Activated T-helper 2 cell treated with anti-CD3 and anti-CD28 coated beads, Interferon-gamma antibody, Interleukin-2, Interleukin-4, amounts not matched to agents 10 μg/mL and 5 μg/mL and 100 μg/mL, durations not matched to agents 14 hours and 24 hours and 36 hours (primary cell): Measurements from ENCODE around the gene CS. TPM values are rescaled to one million over a fixed set of nuclear protein-coding genes. Genes with fewer than 3 reads are reported as not detected.
A peak's percentile ranks its signal among the peaks of the same experiment; 100 is the strongest.
"Not testable (repeated sequence)": the region's sequence is repeated elsewhere in the genome, so short reads cannot be mapped to it uniquely, and the experiment has no call there.

Experiments used
- DNase-seq: peaks from one replicate; pipeline ENCODE4 v3.0.0; 2021; ENCODE audit warnings: low spot score
- H3K27ac Mint-ChIP-seq: one replicate; pipeline ENCODE4 v1.8.0; 2021; ENCODE audit warnings: mixed read lengths
- H3K27me3 Mint-ChIP-seq: one replicate; pipeline ENCODE4 v1.8.0; 2021; ENCODE audit warnings: low read depth, mixed read lengths
- H3K36me3 Mint-ChIP-seq: one replicate; pipeline ENCODE4 v1.8.0; 2021; ENCODE audit warnings: low read depth, mixed read lengths
- H3K4me1 Mint-ChIP-seq: one replicate; pipeline ENCODE4 v1.8.0; 2021; ENCODE audit warnings: low read depth, mixed read lengths
- H3K4me3 Mint-ChIP-seq: one replicate; pipeline ENCODE4 v1.8.0; 2021; ENCODE audit warnings: low read depth, mild to moderate bottlenecking, moderate library complexity, mixed read lengths
- H3K9me3 Mint-ChIP-seq: one replicate; pipeline ENCODE4 v1.8.0; 2021; ENCODE audit warnings: mixed read lengths
- intact Hi-C: fragments of 100-400 bp; cut with micrococcal nuclease; formaldehyde crosslinking; loops from one replicate; pipeline ENCODE4 v1.15.1; 2023
- total RNA-seq: library from RNA; stranded (reverse); gene quantifications from 2 replicates; pipeline ENCODE4 v1.2.3, GENCODE V29; 2022

CS gene
- 250 and 253 TPM in 2 replicates for total RNA-seq

DNA sequence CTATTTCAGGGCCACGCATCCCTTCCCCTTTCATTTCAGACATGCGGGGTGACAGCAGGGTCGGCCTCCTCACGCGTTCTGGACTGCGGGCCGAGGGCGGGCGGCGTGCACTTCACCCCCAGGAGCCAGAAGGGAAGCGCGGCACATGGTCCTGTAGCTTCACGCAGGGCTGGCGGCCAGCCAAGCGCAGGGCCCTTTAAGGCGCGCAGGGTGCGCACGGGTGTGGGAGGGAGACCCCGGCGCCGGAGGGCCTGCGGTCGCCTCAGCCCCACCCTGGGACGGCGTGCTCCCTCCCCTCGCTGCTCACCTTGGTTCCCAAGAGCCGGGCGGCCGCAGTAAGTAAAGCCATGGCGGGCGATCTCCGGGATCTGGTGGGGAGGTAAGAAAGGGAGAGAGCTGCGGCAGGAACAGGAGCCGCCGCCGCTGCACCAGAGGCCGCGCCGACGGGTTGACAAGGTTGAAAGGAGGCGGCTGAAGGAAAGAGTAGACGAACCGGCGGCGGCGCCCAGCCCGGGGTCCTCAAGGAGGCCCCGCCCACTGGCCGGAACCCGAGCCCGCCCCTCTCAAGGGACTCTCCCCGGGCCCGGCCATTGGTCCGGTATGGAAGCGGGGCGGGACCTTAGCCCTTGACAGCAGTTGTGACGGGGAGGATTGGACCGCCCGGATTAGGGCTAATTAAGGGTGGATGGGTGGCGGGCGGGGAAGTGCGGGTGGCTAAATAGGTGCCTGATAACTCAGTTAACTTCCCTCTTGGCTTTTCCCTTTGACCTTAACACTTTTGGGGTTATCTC is at the start of gene CS:
TSS of gene CS (minus strand) at position 478 of the 791 bp plus-strand sequence. CDS start at position 349, 129 bp downstream.
- Mint-ChIP-seq H3K27me3 (no peaks in the 10 kb centered on the region), H3K4me1 (peaks cover 45% of the 10 kb centered on the region), H3K9me3 (no peaks in the 10 kb centered on the region), H3K36me3 (peaks cover 38% of the 10 kb centered on the region), H3K27ac (peak within 1 kb of the TSS; percentile 94), H3K4me3 (peak within 1 kb of the TSS; percentile 95)
- DNase-seq, result peak; percentile 98
- intact Hi-C loops, result loop anchor here (1.0 to 2.0 kb wide), 9 partner anchors 16 to 168 kb away; partner anchors contain the start of genes IL23A, PAN2, SPRYD4 and STAT2

DNA sequence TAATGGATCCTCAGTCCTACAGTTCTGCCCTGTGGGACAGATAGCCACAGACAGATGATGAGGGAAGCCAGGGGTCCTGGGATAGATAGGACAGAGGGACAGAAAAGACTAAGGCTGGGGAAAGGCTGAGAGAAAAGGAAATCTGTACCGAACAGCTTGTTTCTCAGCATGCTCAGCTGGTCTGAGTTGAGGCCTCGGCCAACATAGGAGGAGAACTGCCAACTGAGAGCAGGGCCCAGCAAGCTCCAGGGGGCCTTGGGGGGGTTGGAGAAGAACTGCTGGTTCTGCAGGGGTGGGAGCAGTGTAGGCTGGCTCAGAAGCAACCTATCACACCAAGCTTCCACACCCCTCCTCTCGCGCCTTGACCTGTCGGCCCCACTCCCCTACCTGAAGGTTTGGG is 48.6 kb upstream of the CS start:
- peaks cover 51% of the 10 kb centered on the region for H3K36me3 Mint-ChIP-seq
- no peak overlapping the region for H3K27ac Mint-ChIP-seq
- no peaks in the 10 kb centered on the region for H3K27me3 Mint-ChIP-seq
- no peaks in the 10 kb centered on the region for H3K4me1 Mint-ChIP-seq
- H3K9me3 Mint-ChIP-seq, result no peaks in the 10 kb centered on the region
- no peak for DNase-seq
- intact Hi-C loops, result no loop called here
- H3K4me3 Mint-ChIP-seq, result no peak overlapping the region

DNA sequence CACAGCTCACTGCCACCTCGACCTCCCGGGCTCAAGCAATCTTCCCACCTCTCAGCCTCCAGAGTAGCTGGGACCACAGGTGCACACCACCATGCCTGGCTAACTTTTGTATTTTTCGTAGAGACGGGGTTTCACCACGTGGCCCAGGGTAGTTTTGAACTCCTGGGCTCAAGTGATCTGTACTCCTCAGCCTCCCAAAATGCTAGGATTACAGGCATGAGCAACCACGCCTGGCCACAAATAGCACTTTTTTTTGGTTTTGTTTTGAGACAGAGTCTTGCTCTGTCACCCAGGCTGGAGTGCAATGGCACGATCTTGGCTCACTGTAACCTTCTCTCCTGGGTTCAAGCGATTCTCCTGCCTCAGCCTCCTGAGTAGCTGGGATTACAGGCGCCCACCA is 47.1 kb upstream of the CS start:
- H3K4me1 Mint-ChIP-seq, H3K27ac Mint-ChIP-seq, intact Hi-C loops, H3K27me3 Mint-ChIP-seq, H3K9me3 Mint-ChIP-seq, DNase-seq, H3K4me3 Mint-ChIP-seq: not testable (repeated sequence)
- peaks cover 62% of the 10 kb centered on the region for H3K36me3 Mint-ChIP-seq

DNA sequence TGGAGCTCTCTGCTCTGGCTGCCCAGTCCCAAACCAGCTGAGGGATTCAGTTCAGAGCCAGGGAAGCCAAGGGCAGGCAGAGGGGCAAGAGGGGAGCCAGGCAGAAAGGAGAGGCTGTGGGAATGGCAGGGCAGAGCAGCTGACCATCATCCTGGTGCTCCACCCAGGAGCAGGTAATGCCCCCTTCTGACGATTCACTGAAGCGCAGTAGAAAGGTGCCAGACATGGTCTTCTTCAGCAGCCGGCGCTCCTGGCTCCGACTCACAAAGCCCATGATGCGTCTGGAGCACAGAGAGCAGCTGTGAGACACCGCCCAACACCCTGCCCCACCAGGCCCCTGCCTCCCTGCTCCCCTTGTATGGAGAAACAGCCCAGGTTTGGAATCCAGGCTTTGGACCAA is 46.5 kb upstream of the CS start:
- no peak overlapping the region for H3K4me3 Mint-ChIP-seq
- no peak overlapping the region for H3K27ac Mint-ChIP-seq
- no peak for DNase-seq
- H3K4me1 Mint-ChIP-seq, result no peaks in the 10 kb centered on the region
- peaks cover 63% of the 10 kb centered on the region for H3K36me3 Mint-ChIP-seq
- H3K27me3 Mint-ChIP-seq, result no peaks in the 10 kb centered on the region
- H3K9me3 Mint-ChIP-seq, result no peaks in the 10 kb centered on the region
- intact Hi-C loops, result no loop called here

DNA sequence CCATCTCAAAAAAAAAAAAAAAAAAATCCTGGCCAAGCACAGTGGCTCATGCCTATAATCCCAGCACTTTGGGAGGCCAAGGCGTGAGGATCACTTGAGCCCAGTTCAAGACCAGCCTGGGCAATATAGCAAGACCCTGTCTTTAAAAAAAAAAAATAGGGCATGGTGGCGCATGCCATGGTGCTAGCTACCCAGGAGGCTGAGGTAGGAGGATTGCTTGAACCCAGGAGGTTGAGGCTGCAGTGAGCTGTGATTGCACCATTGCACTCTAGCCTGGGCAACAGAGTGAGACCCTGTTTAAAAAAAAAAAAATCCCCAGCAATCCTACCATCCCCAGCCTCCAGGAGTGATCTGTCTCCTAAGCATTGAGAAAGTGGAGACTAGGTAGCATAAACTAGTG is 42.2 kb upstream of the CS start:
- H3K27ac Mint-ChIP-seq, H3K4me3 Mint-ChIP-seq, H3K9me3 Mint-ChIP-seq, DNase-seq, H3K27me3 Mint-ChIP-seq, intact Hi-C loops: not testable (repeated sequence)
- Mint-ChIP-seq H3K4me1 (peaks cover 24% of the 10 kb centered on the region), H3K36me3 (peaks cover 55% of the 10 kb centered on the region)

DNA sequence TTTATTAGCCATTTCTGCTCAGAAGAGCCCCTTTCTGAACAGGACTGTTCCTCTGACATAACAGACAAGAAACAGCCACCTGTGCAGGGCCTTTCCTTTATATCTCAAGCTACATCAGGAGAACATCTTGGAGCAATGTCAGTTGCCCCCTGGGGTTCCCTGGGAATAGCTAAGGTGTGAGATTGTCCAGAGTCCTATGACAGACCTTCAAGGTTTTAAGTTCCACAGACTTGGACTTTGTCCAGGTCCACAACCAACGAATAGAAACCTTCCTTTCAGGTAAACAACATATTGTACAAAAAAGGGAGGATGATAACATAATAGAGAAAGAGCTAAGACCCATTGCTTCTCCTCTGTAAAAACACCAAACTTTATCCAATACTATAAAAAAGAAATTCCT is 41.5 kb upstream of the CS start:
- no peak for DNase-seq
- intact Hi-C loops, result no loop called here
- no peak overlapping the region for H3K4me3 Mint-ChIP-seq
- no peak overlapping the region for H3K27ac Mint-ChIP-seq
- peaks cover 51% of the 10 kb centered on the region for H3K36me3 Mint-ChIP-seq
- H3K9me3 Mint-ChIP-seq, result no peaks in the 10 kb centered on the region
- H3K4me1 Mint-ChIP-seq, result peaks cover 28% of the 10 kb centered on the region
- no peaks in the 10 kb centered on the region for H3K27me3 Mint-ChIP-seq

DNA sequence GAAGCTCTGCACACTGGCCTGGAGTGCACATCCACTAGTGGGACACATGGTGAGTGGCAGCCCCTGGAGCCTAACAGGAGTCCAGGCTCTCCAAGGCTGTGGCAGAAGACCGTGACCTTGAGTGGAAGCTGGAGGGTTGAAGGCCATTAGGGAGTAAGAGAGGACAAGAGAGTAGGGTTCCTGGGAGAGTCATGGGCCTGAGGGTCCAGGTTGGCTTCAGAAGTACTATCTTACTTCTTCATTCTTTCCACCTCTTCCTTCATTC is 39.0 kb upstream of the CS start:
- no peak for DNase-seq
- intact Hi-C loops, result loop anchor here (2.0 kb wide), 1 partner anchor 130 kb away; the partner anchor contains the start of gene SPRYD4
- H3K4me1 Mint-ChIP-seq, result peaks cover 33% of the 10 kb centered on the region

DNA sequence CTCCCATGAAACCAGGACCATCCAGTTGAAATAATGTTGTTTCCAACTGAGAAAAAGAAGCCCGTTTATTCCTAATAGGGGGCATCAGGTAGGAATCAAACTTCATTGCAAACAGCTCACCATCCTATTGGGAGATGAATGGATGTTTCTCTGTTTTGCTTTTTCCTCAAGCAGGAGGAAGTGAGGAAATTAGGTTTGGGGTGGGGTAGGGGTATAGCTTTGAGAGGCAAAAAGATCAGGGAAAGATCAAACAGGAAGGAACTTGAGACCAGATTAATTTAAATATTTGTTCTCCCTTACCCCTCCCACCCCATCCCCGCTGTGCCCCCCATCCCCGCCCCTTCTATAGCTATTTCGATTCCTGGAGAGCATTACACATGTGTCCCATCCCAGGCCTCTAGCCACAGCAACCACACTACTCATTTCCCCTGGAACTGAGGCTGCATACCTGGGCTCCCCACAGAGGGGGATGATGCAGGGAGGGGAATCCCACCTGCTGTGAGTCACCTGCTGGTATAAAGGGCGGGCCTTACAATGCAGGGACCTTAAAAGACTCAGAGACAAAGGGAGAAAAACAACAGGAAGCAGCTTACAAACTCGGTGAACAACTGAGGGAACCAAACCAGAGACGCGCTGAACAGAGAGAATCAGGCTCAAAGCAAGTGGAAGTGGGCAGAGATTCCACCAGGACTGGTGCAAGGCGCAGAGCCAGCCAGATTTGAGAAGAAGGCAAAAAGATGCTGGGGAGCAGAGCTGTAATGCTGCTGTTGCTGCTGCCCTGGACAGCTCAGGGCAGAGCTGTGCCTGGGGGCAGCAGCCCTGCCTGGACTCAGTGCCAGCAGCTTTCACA is 38.4 kb upstream of the CS start, which contains the start of gene IL23A:
TSS of gene IL23A (plus strand) at position 577 of the 850 bp plus-strand sequence. CDS start at position 738, 161 bp downstream.
- Mint-ChIP-seq H3K27me3 (no peaks in the 10 kb centered on the region), H3K4me3 (peak within 1 kb of the TSS; percentile 88), H3K4me1 (peaks cover 33% of the 10 kb centered on the region), H3K36me3 (peaks cover 35% of the 10 kb centered on the region), H3K27ac (peak within 1 kb of the TSS; percentile 99), H3K9me3 (no peaks in the 10 kb centered on the region)
- peak; percentile 63 for DNase-seq
- intact Hi-C loops, result loop anchor here (1.0 to 2.0 kb wide), 3 partner anchors 22 to 130 kb away; partner anchors contain the start of genes CS, SPRYD4 and STAT2

More for the DNA sequence above, 39.0 kb upstream of the CS start:
- peak overlapping the region; percentile 99 for H3K27ac Mint-ChIP-seq
- no peaks in the 10 kb centered on the region for H3K27me3 Mint-ChIP-seq
- H3K36me3 Mint-ChIP-seq, result peaks cover 39% of the 10 kb centered on the region
- H3K4me3 Mint-ChIP-seq, result peak overlapping the region; percentile 88
- no peaks in the 10 kb centered on the region for H3K9me3 Mint-ChIP-seq

DNA sequence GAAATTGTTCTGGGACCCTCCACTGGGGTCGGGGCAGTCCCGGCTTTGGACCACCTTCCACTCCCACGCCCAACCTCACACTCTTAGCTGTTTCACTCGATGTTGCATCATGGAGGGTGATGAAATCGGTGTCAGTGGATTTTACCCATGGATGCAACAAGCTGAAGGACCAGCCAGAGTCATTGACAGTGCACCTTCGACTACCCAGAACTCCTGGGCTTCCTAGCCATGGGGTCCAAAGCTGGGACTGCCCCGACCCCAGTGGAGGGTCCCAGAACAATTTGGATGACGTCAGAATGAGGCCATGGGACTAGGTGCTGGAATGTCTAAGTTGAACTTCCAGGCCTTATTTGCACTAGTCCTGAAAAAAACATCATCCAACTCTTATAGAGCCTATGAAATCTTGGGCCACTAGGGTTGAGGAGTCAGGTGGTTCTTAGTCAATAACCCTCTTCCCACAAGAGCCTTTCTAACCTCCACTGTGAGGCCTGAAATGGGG is 37.7 kb upstream of the CS start:
- Mint-ChIP-seq H3K27me3 (no peaks in the 10 kb centered on the region), H3K4me3 (peak overlapping the region; percentile 50), H3K36me3 (peaks cover 29% of the 10 kb centered on the region), H3K9me3 (no peaks in the 10 kb centered on the region), H3K4me1 (peaks cover 40% of the 10 kb centered on the region), H3K27ac (peak overlapping the region; percentile 99)
- DNase-seq, result no peak
- intact Hi-C loops, result loop anchor here (1.0 to 2.0 kb wide), 3 partner anchors 22 to 131 kb away; partner anchors contain the start of genes CS, SPRYD4 and STAT2

DNA sequence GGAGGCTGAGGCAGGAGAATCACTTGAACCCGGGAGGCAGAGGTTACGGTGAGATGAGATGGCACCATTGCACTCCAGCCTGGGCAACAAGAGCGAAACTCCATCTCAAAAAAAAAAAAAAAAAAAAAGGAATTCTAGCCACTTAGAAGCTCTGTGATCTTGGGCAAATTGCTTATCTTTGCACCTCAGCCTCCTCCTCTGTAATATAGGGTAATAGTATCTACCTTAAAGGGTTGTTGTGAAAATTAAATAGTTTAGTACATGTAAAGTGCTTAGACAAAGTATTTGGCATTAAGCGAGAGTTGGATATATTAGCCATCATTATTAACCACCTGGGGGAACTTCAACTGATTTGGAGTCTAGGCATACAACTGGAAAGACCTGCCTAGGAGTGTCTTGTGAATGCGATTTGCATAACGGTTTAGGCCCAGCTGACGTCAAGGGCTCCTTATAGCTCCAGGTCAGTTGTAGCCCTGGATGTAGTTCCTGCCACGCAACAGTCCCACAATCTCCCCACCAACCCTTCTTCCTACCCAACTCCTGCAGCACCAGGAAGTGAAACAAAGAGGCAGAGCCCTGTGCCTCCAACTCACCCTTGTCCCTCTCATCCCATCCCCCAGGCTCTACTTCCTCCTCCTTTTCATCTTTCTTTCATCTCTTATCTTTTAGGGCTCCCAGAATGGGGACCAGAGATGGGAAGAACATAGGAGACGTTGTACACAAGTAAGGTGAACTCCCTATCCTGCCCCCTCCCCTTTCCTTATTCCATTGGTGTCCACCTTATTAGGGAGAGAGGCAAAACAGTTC is 36.4 kb upstream of the CS start:
- intact Hi-C loops, result no loop called here
- Mint-ChIP-seq H3K4me1 (peaks cover 44% of the 10 kb centered on the region), H3K36me3 (peaks cover 22% of the 10 kb centered on the region), H3K27ac (peak overlapping the region; percentile 45), H3K27me3 (no peaks in the 10 kb centered on the region), H3K4me3 (no peak overlapping the region), H3K9me3 (no peaks in the 10 kb centered on the region)
- no peak for DNase-seq

DNA sequence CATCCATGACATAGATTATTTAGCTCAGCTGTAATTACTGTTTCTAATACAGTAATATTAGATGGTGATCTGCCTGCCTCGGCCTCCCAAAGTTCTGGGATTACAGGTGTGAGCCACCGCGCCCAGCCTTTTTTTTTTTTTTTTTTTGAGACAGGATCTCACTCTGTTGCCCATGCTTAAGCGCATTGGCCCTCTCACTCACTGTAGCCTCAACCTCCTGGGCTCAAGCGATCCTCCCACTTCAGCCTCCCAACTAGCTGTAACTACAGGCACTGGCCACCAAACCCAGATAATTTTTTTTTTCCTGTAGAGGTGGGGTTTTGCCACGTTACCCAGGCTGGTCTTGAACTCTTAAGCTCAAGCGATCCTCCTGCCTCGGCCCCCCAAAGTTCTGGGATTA is 35.4 kb upstream of the CS start:
- DNase-seq, H3K4me3 Mint-ChIP-seq, intact Hi-C loops, H3K27ac Mint-ChIP-seq, H3K9me3 Mint-ChIP-seq, H3K27me3 Mint-ChIP-seq: not testable (repeated sequence)
- H3K36me3 Mint-ChIP-seq, result peaks cover 17% of the 10 kb centered on the region
- peaks cover 48% of the 10 kb centered on the region for H3K4me1 Mint-ChIP-seq

DNA sequence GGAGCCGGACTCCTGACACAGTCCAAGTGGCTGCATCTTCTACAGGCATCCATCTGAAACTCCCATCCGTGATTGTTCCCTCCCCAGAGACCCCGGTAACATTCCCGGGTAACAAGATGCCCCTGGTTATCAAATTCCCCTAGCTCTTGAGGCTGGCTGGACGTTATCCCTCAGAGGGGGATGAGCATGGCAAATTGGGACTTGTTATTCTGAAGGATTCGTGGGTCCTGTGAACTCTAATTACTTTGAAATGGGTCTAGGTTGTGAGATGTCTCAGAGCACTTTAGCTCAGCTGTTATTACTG is 34.3 kb upstream of the CS start:
- Mint-ChIP-seq H3K27me3 (no peaks in the 10 kb centered on the region), H3K36me3 (peaks cover 9% of the 10 kb centered on the region), H3K27ac (peak overlapping the region; percentile 100), H3K9me3 (no peaks in the 10 kb centered on the region), H3K4me3 (peak overlapping the region; percentile 96), H3K4me1 (peaks cover 43% of the 10 kb centered on the region)
- no peak for DNase-seq
- intact Hi-C loops, result loop anchor here (1.0 to 5.0 kb wide), 5 partner anchors 26 to 393 kb away; partner anchors contain the start of genes COQ10A, NABP2, NACA and RNF41
